GM21825 (cell line): ENCODE data around the gene OR2L13.
"Not testable (repeated sequence)": the region's sequence is repeated elsewhere in the genome, so short reads cannot be mapped to it uniquely, and the experiment has no call there.

Source experiments
- ATAC-seq: cut with Tn5 transposase; IDR thresholded peaks from one replicate; pipeline ENCODE4 v1.9.1; 2021; ENCODE audit warnings: mild to moderate bottlenecking, moderate library complexity; ENCODE audit not compliant: unreplicated experiment

OR2L13 gene, protein sequence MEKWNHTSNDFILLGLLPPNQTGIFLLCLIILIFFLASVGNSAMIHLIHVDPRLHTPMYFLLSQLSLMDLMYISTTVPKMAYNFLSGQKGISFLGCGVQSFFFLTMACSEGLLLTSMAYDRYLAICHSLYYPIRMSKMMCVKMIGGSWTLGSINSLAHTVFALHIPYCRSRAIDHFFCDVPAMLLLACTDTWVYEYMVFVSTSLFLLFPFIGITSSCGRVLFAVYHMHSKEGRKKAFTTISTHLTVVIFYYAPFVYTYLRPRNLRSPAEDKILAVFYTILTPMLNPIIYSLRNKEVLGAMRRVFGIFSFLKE

GRCh38 chr1:248094884-248095283, at the start of gene OR2L13:
Gene OR2L13, plus strand, starts transcription at chr1:248095184. Its CDS starts 4,192 bp downstream, at chr1:248099376.
- no peak for ATAC-seq

- no peak for ATAC-seq
These were observed 49.8 kb upstream of the OR2L13 start for GRCh38 chr1:248045209-248045608.

DNA sequence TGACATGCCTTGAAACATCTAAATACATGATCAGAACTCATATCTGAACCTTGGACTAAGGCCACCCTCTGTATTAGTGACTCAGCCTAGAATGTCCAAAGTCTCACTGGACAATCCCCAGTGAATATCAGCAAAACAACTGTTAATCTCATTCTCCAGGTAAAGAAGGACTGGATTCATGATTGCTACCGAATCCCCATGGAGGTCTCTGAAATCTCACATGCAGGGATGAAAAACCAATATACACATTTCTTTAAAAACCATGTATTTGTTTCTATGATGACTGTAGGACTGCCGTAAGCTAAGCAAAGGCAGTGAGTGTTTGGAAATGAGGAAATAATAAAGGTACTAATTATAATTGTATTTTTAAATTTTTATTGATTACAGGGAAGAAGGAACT, 48.4 kb upstream of the OR2L13 start, which contains the start of gene OR2L3:
OR2L3 (plus strand) TSS at position 301 of the 400 bp plus-strand sequence. CDS start 13,846 bp downstream, outside the sequence.
- no peak for ATAC-seq

DNA sequence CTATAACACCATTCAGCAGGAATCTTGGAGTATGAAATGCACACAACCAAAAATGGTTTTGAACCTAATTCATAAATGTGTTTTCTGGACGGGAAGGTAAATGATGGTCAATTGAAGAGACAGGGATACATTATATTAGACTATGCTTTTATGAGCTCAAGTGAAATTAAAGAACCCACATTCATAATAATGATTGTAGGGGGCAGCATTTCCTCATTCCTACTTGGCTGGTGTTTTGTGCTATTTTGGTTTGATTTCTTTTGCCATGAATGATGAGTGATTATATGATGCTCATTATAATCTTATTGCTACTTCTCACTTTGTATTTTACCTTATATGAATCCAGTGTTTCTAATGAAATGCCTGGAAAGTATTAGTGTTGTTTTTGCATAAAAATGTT, 48.0 kb upstream of the OR2L13 start:
- ATAC-seq = no peak

GRCh38 chr1:248054671-248055070, 40.3 kb upstream of the OR2L13 start:
- ATAC-seq = no peak

DNA sequence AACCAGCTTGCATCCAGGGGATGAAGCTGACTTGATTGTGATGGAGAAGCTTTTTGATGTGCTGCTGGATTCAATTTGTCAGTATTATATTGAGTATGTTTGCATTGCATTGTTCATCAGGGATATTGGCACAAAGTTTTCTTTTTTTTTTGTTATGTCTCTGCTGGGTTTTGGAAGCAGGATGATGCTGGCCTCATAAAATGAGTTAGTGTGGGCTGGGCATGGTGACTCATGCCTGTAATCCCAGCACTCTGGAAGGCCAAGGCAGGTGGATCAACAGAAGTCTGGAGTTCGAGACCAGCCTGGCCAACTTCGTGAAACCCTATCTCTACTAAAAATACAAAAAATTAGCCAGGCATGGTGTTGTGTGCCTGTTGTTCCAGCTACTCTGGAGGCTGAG, 39.7 kb upstream of the OR2L13 start:
- ATAC-seq = no peak

- no peak for ATAC-seq
These were observed 29.9 kb upstream of the OR2L13 start for GRCh38 chr1:248065071-248065470.

- no peak for ATAC-seq
These were observed 29.4 kb upstream of the OR2L13 start for GRCh38 chr1:248065604-248066003.

DNA sequence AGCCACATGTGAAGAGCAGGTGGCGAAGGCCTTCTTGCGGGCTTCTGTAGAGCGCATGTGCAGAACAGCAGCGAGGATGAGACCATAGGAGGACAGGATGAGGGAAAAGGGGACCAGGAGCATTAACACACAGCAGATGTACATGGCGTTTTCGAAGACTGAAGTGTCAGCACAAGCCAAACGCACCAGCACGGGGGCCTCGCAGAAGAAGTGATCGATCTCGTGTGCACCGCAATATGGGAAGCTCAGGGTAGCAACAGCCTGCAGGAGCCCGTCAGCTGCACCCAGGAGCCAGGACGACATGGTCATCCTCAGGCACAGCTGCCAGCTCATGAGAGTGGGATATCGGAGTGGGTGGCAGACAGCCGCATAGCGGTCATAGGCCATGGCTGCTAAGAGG, 11.1 kb upstream of the OR2L13 start:
- not testable (repeated sequence) for ATAC-seq

DNA sequence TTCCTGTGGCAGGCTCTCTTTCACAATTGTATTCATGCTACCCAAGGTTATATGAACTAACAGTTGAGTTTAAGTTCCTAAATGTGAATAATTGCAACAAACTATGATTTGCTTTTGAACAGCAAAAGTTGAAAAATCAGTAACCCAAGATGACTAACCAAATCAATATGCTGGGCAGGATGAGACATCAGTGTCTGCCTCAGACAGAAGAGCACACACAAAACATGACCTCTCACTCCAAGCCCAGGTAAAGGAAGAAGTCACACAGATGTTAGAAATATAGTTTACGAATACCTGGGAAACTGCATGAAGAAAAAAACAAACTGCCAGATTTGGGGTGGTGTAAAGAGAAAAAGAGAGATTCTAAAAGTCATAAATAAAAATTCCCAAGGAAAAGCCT, 3.5 kb downstream of the OR2L13 start:
- ATAC-seq = no peak

- ATAC-seq = no peak
These were observed 7.9 kb downstream of the OR2L13 start for GRCh38 chr1:248102847-248103246.

GRCh38 chr1:248111157-248111556, 16.2 kb downstream of the OR2L13 start:
- no peak for ATAC-seq

- no peak for ATAC-seq
These were observed 19.9 kb downstream of the OR2L13 start for GRCh38 chr1:248114890-248115289.

GRCh38 chr1:248127653-248128052, 32.7 kb downstream of the OR2L13 start:
- ATAC-seq = no peak

GRCh38 chr1:248136811-248137210, 41.8 kb downstream of the OR2L13 start:
- no peak for ATAC-seq

DNA sequence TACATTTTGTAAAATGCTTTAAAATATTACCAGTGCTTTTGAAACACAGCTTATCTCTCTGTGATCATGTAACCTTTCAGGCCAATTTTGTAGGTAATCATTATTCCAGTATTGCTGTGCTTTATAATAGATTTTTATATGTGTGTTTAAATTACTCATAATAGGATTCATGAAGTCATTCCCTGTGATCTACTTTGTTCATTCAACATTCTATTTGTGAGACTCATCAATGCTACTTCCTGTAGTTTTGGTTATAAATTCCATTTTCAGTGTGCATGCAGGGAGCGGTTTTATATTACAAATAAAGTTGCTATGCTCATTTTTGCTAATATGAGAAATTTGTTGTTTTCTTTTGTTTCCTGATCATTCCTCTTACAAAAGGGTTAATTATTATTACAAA, 45.9 kb downstream of the OR2L13 start:
- no peak for ATAC-seq

GRCh38 chr1:248143311-248143710, 48.3 kb downstream of the OR2L13 start:
- no peak for ATAC-seq

DNA sequence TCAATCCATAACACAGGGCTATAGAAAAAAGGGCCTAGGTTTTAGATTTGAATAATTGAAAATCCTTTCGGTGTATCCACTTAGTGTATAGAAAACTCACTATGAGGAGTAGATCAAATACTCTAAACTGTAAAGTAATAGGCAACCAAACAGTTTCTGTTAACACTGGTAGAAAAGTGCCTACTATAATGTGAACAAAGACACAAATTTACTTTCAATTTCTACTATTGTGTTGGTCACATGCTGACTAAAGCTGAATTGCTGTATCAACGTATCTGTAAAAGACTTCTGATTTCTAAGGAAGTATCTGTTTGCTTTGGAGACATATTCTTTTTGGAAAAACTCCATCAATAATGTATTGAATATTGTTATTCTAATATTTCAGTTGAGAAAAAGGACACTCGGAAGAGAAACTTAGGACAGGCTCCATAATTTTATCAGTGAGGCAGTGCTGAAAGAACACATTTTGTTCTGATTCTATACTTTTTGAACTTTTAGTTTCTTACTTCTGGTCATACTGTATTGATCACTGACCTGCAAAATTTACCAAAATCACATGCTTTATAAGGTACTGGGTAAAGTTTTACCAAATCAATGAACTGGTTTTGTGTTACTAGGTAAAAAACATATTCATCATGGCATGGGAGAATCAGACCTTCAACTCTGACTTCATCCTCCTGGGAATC, 49.7 kb downstream of the OR2L13 start, which contains the start of gene OR2M5:
OR2M5 (plus strand) TSS at position 636 of the 686 bp plus-strand sequence; CDS start at position 636, 0 bp downstream.
- no peak for ATAC-seq
